ENCODE data around the gene OR2J2. TPM values are rescaled to one million over a fixed set of nuclear protein-coding genes. Genes with fewer than 3 reads are reported as not detected.
"Not testable (repeated sequence)": the region's sequence is repeated elsewhere in the genome, so short reads cannot be mapped to it uniquely, and the experiment has no call there.

OR2J2 gene
- total RNA-seq, 2 experiments from 2014 or later = not detected

- H3K27ac Mint-ChIP-seq = no peak overlapping the region
- H3K36me3 Mint-ChIP-seq = no peaks in the 10 kb centered on the region
- H3K9me3 Mint-ChIP-seq (ENCODE audit: low read depth) = peaks cover 3% of the 10 kb centered on the region
- H3K4me3 Mint-ChIP-seq = no peak overlapping the region
- peaks cover 13% of the 10 kb centered on the region for H3K27me3 Mint-ChIP-seq
- ATAC-seq = no peak
- no peak for DNase-seq
- H3K4me1 Mint-ChIP-seq = no peaks in the 10 kb centered on the region
- CTCF ChIA-PET = interaction anchor here (0.6 kb wide), 1 partner anchor 432 kb away, joined by 3 read pairs; no protein-coding TSS in a partner anchor
Observed at GRCh38 chr6:29183594-29183993, 12.9 kb downstream of the OR2J2 start.

GRCh38 chr6:29188659-29189058 is 18.0 kb downstream of the OR2J2 start:
- ATAC-seq, DNase-seq, H3K36me3 Mint-ChIP-seq, H3K27ac Mint-ChIP-seq, H3K4me1 Mint-ChIP-seq, H3K27me3 Mint-ChIP-seq, CTCF ChIA-PET, H3K4me3 Mint-ChIP-seq: not testable (repeated sequence)
- peaks cover 10% of the 10 kb centered on the region for H3K9me3 Mint-ChIP-seq (ENCODE audit: low read depth)

- no peak for DNase-seq
- CTCF ChIA-PET = no interaction called here
- no peak for ATAC-seq
- Mint-ChIP-seq H3K4me3 (no peak overlapping the region), H3K9me3 (ENCODE audit: low read depth) (no peaks in the 10 kb centered on the region), H3K27ac (no peak overlapping the region), H3K27me3 (peaks cover 6% of the 10 kb centered on the region), H3K4me1 (no peaks in the 10 kb centered on the region), H3K36me3 (no peaks in the 10 kb centered on the region)
Observed at GRCh38 chr6:29200767-29201662, 30.3 kb downstream of the OR2J2 start.

DNA sequence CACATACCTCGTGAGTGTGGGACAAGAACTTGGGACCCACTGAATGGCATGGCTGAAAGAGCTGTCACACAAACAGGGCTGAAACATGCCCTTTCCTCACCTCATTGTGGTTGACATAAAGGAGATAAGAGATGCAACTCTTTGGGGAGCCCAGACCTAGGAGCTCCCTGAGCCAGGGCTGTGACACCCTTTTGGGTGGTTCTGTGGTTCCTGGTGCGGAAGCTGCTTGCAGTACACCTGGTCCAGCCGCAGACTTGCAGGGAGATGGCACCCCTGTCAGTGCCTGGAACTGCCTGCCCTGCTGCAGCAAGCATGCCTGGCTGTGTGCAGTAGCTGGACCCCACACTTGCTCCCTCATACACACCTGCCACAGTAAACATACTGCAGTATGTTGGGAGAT is 31.3 kb downstream of the OR2J2 start:
- Mint-ChIP-seq H3K27me3 (peaks cover 6% of the 10 kb centered on the region), H3K27ac (no peak overlapping the region)
- DNase-seq = no peak

GRCh38 chr6:29211488-29211887 is 40.8 kb downstream of the OR2J2 start:
- DNase-seq (no peak), ATAC-seq (no peak)
- H3K4me1 Mint-ChIP-seq = no peaks in the 10 kb centered on the region
- peaks cover 35% of the 10 kb centered on the region for H3K27me3 Mint-ChIP-seq
- H3K9me3 Mint-ChIP-seq (ENCODE audit: low read depth) = no peaks in the 10 kb centered on the region
- H3K36me3 Mint-ChIP-seq = no peaks in the 10 kb centered on the region
- H3K27ac Mint-ChIP-seq = no peak overlapping the region
- CTCF ChIA-PET = no interaction called here
- H3K4me3 Mint-ChIP-seq = no peak overlapping the region

More for the DNA sequence above, 31.3 kb downstream of the OR2J2 start:
- Mint-ChIP-seq H3K4me1 (no peaks in the 10 kb centered on the region), H3K36me3 (no peaks in the 10 kb centered on the region), H3K9me3 (ENCODE audit: low read depth) (no peaks in the 10 kb centered on the region), H3K4me3 (no peak overlapping the region)
- ATAC-seq = no peak
- CTCF ChIA-PET = no interaction called here

GRCh38 chr6:29216528-29216927 is 45.8 kb downstream of the OR2J2 start:
- Mint-ChIP-seq H3K36me3 (no peaks in the 10 kb centered on the region), H3K27ac (no peak overlapping the region), H3K27me3 (peaks cover 30% of the 10 kb centered on the region), H3K4me1 (no peaks in the 10 kb centered on the region), H3K9me3 (ENCODE audit: low read depth) (no peaks in the 10 kb centered on the region), H3K4me3 (no peak overlapping the region)
- DNase-seq = no peak
- CTCF ChIA-PET = no interaction called here
- no peak for ATAC-seq

DNA sequence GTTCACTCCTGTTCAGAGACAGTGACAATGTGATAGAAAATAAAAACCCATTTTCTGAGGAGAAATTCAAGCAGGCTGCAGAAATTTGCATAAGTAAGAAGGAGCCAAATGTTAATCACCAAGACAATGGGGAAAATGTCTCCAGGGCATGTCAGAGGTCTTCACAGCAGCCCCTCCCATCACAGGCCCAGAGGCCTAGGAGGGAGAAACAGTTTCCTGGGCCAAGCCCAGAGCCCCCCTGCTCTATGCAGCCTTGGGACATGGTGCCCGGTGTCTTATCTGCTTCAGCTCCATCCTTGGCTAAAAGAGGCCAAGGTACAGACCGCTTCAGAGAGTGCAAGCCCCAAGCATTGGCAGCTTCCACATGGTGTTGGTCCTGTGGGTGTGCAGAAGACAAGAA is 46.5 kb downstream of the OR2J2 start:
- ATAC-seq; H3K9me3 Mint-ChIP-seq (ENCODE audit: low read depth); H3K4me3 Mint-ChIP-seq; CTCF ChIA-PET; H3K4me1 Mint-ChIP-seq; DNase-seq; H3K36me3 Mint-ChIP-seq; H3K27ac Mint-ChIP-seq: not testable (repeated sequence)
- peaks cover 28% of the 10 kb centered on the region for H3K27me3 Mint-ChIP-seq

DNA sequence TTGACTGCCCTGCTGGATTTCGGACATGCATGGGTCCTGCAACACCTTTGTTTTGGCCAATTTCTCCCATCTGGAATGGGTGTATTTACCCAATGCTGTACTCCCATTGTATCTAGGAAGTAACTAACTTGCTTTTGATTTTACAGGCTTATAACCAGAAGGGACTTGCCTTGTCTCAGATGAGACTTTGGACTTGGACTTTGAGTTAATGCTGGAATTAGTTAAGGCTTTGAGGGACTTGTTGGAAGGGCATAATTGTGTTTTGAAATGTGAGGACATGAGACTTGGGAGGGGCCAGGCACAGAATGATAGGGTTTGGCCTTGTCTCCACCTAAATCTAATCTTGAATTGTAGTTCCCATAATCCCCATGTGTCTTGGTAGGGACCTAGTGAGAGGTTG is 47.3 kb downstream of the OR2J2 start:
- H3K4me3 Mint-ChIP-seq; H3K9me3 Mint-ChIP-seq (ENCODE audit: low read depth); H3K27ac Mint-ChIP-seq; CTCF ChIA-PET; H3K36me3 Mint-ChIP-seq; ATAC-seq; H3K4me1 Mint-ChIP-seq; DNase-seq: not testable (repeated sequence)
- H3K27me3 Mint-ChIP-seq = peaks cover 25% of the 10 kb centered on the region

Other genes with a start within 250 kb of the OR2J2 start
- gene TRIM27, start 246.9 kb upstream of the OR2J2 start, total RNA-seq = 10 to 100 TPM; 52.5 to 62.9 TPM
- under 1 TPM; 0.26 to 0.40 TPM for gene ZNF311, start 165.6 kb upstream of the OR2J2 start, total RNA-seq
- gene OR2W1, start 125.7 kb upstream of the OR2J2 start, total RNA-seq = not detected
- not detected for gene OR2B3, start 83.6 kb upstream of the OR2J2 start, total RNA-seq
- not detected for gene OR2J1, start 71.4 kb upstream of the OR2J2 start, total RNA-seq
- not detected for gene OR2J3, start 62.8 kb upstream of the OR2J2 start, total RNA-seq
- not detected for gene OR14J1, start 130.8 kb downstream of the OR2J2 start, total RNA-seq
- gene OR5V1, start 198.0 kb downstream of the OR2J2 start, total RNA-seq = not detected
- not detected for gene OR12D3, start 204.4 kb downstream of the OR2J2 start, total RNA-seq
- gene OR12D2, start 224.7 kb downstream of the OR2J2 start, total RNA-seq = not detected
- not detected for gene OR12D1, start 244.0 kb downstream of the OR2J2 start, total RNA-seq

All from activated CD8-positive, alpha-beta memory T cell treated with anti-CD3 and anti-CD28 coated beads, Interleukin-2, amount 10 ng/mL, durations not matched to agents 7 days and 5 days (primary cell).